Endodermal cell (in vitro differentiated cells): ENCODE measurements around the gene GABRB1. TPM values are rescaled to one million over a fixed set of nuclear protein-coding genes. Genes with fewer than 3 reads are reported as not detected.

Source experiments
- DNase-seq: peaks from one replicate; pipeline ENCODE4 v3.0.0-alpha.2; 2017
- H3K27ac ChIP-seq: 2 replicates; pipeline ENCODE4 v1.5.1; 2013; ENCODE audit warnings: mild to moderate bottlenecking, low read depth, low read length, moderate library complexity
- H3K27me3 ChIP-seq: 2 replicates; pipeline ENCODE4 v1.6.1; 2013; ENCODE audit warnings: mild to moderate bottlenecking, low read length, moderate library complexity; ENCODE audit not compliant: insufficient read depth, control insufficient read depth, poor library complexity, severe bottlenecking
- H3K36me3 ChIP-seq: 2 replicates; pipeline ENCODE4 v1.7.0; 2013; ENCODE audit warnings: mild to moderate bottlenecking, low read length, moderate library complexity; ENCODE audit not compliant: control insufficient read depth, insufficient read depth
- H3K4me1 ChIP-seq: one replicate; pipeline ENCODE4 v1.7.0; 2013; ENCODE audit warnings: low read length; ENCODE audit not compliant: control insufficient read depth, insufficient read depth
- H3K4me3 ChIP-seq: 2 replicates; pipeline ENCODE4 v1.5.1; 2013; ENCODE audit warnings: mild to moderate bottlenecking, low read length, moderate library complexity
- H3K9ac ChIP-seq: 2 replicates; pipeline ENCODE4 v1.6.1; 2013; ENCODE audit warnings: mild to moderate bottlenecking, low read length, moderate library complexity; ENCODE audit not compliant: poor library complexity, severe bottlenecking; ENCODE audit errors: extremely low read depth
- H3K9me3 ChIP-seq: 2 replicates; pipeline ENCODE4 v1.6.1; 2013; ENCODE audit warnings: mild to moderate bottlenecking, low read length, moderate library complexity; ENCODE audit not compliant: control insufficient read depth
- H3K27ac Mint-ChIP-seq: 2 replicates; pipeline ENCODE4 v1.8.0; 2020; ENCODE audit warnings: mixed read lengths
- H3K27me3 Mint-ChIP-seq: 2 replicates; pipeline ENCODE4 v1.8.0; 2021; ENCODE audit warnings: mild to moderate bottlenecking, mixed read lengths; ENCODE audit not compliant: insufficient read depth
- H3K36me3 Mint-ChIP-seq: 2 replicates; pipeline ENCODE4 v1.8.0; 2020; ENCODE audit warnings: low read depth, mixed read lengths
- H3K4me1 Mint-ChIP-seq: 2 replicates; pipeline ENCODE4 v1.8.0; 2020; ENCODE audit warnings: mixed read lengths
- H3K4me3 Mint-ChIP-seq: 2 replicates; pipeline ENCODE4 v1.8.0; 2020; ENCODE audit warnings: mild to moderate bottlenecking, moderate library complexity, mixed read lengths
- H3K9me3 Mint-ChIP-seq: 2 replicates; pipeline ENCODE4 v1.8.0; 2020; ENCODE audit warnings: mild to moderate bottlenecking, mixed read lengths
- WGBS, 2 experiments: methylation state at CpG; one replicate each; pipeline versions ENCODE4 v1.1.5 to v1.1.7; 2013; ENCODE audit warnings: missing lambda C conversion rate in 2 of 2, mixed read lengths in 1 of 2; ENCODE audit not compliant: insufficient coverage in 1 of 2, insufficient read length in 1 of 2; 5-methylcytosine and 5-hydroxymethylcytosine counted together
- total RNA-seq, 2 donors: library from RNA; stranded (reverse); fragmentation: NEBNext Ultra II Directional in 1 of 2; extraction: Animal tissue kit (Norgen Biotek cat#: 25700) in 1 of 2; gene quantifications; 2 replicates in 1 of 2; 3 replicates in 1 of 2; pipeline ENCODE4 v1.2.1, GENCODE V29; 2021
- TF ChIP-seq, protein P1 (sequence below): fragments of 200-600 bp; sonication (generic); conservative IDR thresholded peaks from 2 replicates; pipeline ENCODE4 v1.5.0; 2021; ENCODE audit warnings: antibody characterized with exemption, mild to moderate bottlenecking

Gene GABRB1
- total RNA-seq, 2 donors from 2014 or later: not detected

DNA sequence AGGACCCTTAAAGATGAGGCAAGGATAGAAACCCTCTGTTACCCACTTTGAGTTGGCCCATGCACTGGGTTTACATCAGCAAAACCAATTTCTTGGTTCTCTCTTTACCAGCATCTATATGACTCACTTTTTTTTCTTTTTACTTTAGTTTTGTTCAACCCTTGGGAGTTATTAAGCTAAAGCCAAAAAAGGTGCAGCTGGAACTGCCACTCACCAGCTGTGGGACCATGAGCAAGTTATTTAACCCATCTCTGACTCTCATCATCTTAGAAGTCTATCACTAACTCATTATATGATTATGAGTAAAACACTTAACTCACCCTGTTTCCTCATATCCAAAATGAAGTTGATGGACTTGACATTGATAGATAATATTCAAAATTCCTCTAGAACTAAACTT, 53.4 kb downstream of the GABRB1 start:
- Histone ChIP-seq H3K36me3 (no peaks in the 10 kb centered on the region), H3K27me3 (no peaks in the 10 kb centered on the region), H3K4me1 (no peaks in the 10 kb centered on the region), H3K4me3 (no peak overlapping the region), H3K9ac (no peak overlapping the region), H3K27ac (no peak overlapping the region), H3K9me3 (no peaks in the 10 kb centered on the region)
- no peaks in the 10 kb centered on the region for H3K4me1 Mint-ChIP-seq
- TF ChIP-seq, protein P1, sequence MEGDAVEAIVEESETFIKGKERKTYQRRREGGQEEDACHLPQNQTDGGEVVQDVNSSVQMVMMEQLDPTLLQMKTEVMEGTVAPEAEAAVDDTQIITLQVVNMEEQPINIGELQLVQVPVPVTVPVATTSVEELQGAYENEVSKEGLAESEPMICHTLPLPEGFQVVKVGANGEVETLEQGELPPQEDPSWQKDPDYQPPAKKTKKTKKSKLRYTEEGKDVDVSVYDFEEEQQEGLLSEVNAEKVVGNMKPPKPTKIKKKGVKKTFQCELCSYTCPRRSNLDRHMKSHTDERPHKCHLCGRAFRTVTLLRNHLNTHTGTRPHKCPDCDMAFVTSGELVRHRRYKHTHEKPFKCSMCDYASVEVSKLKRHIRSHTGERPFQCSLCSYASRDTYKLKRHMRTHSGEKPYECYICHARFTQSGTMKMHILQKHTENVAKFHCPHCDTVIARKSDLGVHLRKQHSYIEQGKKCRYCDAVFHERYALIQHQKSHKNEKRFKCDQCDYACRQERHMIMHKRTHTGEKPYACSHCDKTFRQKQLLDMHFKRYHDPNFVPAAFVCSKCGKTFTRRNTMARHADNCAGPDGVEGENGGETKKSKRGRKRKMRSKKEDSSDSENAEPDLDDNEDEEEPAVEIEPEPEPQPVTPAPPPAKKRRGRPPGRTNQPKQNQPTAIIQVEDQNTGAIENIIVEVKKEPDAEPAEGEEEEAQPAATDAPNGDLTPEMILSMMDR: no peak
- no peak overlapping the region for H3K4me3 Mint-ChIP-seq
- no peak overlapping the region for H3K27ac Mint-ChIP-seq
- no peak for DNase-seq
- no peaks in the 10 kb centered on the region for H3K36me3 Mint-ChIP-seq
- no peaks in the 10 kb centered on the region for H3K9me3 Mint-ChIP-seq
- H3K27me3 Mint-ChIP-seq: no peaks in the 10 kb centered on the region

DNA sequence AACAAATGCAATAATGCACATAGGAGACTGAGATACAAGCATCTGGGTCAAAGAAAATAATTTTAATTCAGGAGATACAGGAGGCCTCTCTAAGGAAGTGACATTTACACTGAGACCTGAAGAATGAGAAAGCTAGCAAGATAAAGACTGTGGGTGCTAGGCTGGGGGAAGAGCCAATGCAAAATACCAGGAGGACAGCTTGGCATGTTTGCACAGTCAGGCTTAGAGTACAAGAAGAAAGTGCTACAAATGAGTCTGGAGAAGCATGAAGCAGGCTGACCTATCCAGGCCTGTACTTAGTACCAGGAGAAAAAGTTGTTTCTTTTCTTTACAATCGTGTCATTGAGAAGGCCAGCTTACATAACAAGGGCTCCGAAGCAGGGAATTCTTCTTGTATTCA, 56.9 kb downstream of the GABRB1 start:
- no peak overlapping the region for H3K4me3 Mint-ChIP-seq
- Histone ChIP-seq H3K9me3 (no peaks in the 10 kb centered on the region), H3K9ac (no peak overlapping the region), H3K36me3 (no peaks in the 10 kb centered on the region), H3K27me3 (no peaks in the 10 kb centered on the region), H3K4me3 (no peak overlapping the region), H3K4me1 (no peaks in the 10 kb centered on the region), H3K27ac (no peak overlapping the region)
- no peaks in the 10 kb centered on the region for H3K9me3 Mint-ChIP-seq
- DNase-seq: no peak
- no peak overlapping the region for H3K27ac Mint-ChIP-seq
- 80% methylated on average over 1 to 2 of the region's 2 CpGs for WGBS, 2 experiments
- TF ChIP-seq, protein P1: no peak
- H3K4me1 Mint-ChIP-seq: no peaks in the 10 kb centered on the region
- H3K27me3 Mint-ChIP-seq: no peaks in the 10 kb centered on the region
- H3K36me3 Mint-ChIP-seq: no peaks in the 10 kb centered on the region

DNA sequence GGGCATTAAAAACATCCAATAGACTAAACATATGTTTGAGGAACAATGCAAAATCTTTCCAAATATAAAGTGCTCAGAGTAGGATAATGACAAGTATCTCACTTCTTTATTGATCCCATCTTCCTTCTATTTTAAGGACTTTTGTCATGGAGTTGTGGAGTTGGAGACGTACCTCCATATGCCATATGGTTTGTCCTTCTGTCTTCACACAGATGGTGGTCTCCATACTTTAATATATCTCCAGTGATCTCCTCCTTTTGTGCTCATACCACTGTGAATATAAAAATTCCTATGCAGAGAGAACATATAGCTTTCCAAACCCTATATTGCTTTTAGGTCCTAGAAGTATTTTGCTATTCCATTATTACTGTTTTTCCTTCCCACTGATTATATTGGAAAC, 64.5 kb downstream of the GABRB1 start:
- no peaks in the 10 kb centered on the region for H3K9me3 ChIP-seq
- Mint-ChIP-seq H3K4me1 (no peaks in the 10 kb centered on the region), H3K36me3 (no peaks in the 10 kb centered on the region), H3K4me3 (no peak overlapping the region), H3K9me3 (no peaks in the 10 kb centered on the region), H3K27me3 (no peaks in the 10 kb centered on the region), H3K27ac (no peak overlapping the region)
- H3K27me3 ChIP-seq: no peaks in the 10 kb centered on the region
- TF ChIP-seq, protein P1: no peak
- 92 to 100% methylated on average over 1 of the region's 1 CpG for WGBS, 2 experiments
- no peak overlapping the region for H3K9ac ChIP-seq
- H3K27ac ChIP-seq: no peak overlapping the region
- H3K4me1 ChIP-seq: no peaks in the 10 kb centered on the region
- DNase-seq: no peak
- H3K36me3 ChIP-seq: no peaks in the 10 kb centered on the region
- H3K4me3 ChIP-seq: no peak overlapping the region
